DND-41 (cell line): ENCODE results near the gene LIMS2.

Experiments
- EZH2 ChIP-seq: IDR thresholded peaks from 3 replicates; pipeline ENCODE4 v1.6.1; 2012; ENCODE audit warnings: borderline replicate concordance, low read depth, mild to moderate bottlenecking, moderate library complexity, low read length, inconsistent platforms; ENCODE audit not compliant: severe bottlenecking
- TF ChIP-seq, protein P1 (sequence below): IDR thresholded peaks from 2 replicates; pipeline ENCODE4 v1.5.1; 2012; ENCODE audit warnings: borderline replicate concordance, low read length, moderate library complexity, mild to moderate bottlenecking; ENCODE audit not compliant: poor library complexity, severe bottlenecking; ENCODE audit errors: extremely low read depth

DNA sequence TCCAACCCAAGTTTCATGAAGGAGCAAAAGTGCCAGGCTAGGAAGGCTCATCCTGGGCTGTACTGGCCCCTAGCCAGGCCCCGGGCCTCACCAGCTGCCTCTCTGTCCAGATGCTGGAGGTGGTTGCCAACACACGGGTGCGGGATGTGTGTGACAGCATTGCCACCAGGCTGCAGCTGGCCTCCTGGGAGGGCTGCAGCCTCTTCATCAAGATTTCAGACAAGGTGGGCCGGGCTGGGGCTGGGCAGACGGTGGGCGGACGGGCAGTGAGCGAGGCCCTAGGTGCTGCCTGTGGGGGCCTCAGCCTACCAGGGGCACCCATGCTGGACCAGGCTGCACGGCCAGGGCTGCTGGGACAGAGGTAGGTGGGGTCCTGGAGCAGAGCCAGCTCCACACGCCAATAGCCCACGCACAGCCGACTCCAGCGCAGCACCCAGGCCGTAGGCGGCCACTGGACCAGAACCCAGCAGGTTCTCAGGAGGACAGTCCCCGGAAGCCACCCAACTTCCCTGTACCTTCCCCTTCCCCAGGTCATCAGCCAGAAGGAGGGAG lies 41.2 kb downstream of the LIMS2 start:
- TF ChIP-seq, protein P1, sequence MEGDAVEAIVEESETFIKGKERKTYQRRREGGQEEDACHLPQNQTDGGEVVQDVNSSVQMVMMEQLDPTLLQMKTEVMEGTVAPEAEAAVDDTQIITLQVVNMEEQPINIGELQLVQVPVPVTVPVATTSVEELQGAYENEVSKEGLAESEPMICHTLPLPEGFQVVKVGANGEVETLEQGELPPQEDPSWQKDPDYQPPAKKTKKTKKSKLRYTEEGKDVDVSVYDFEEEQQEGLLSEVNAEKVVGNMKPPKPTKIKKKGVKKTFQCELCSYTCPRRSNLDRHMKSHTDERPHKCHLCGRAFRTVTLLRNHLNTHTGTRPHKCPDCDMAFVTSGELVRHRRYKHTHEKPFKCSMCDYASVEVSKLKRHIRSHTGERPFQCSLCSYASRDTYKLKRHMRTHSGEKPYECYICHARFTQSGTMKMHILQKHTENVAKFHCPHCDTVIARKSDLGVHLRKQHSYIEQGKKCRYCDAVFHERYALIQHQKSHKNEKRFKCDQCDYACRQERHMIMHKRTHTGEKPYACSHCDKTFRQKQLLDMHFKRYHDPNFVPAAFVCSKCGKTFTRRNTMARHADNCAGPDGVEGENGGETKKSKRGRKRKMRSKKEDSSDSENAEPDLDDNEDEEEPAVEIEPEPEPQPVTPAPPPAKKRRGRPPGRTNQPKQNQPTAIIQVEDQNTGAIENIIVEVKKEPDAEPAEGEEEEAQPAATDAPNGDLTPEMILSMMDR, result peak; percentile 11
- no peak for TF ChIP-seq EZH2
